ENCODE data around the gene ZC3H10. TPM values are rescaled to one million over a fixed set of nuclear protein-coding genes. Genes with fewer than 3 reads are reported as not detected.

The ZC3H10 gene
- total and polyA plus RNA-seq, 2 of the 13 experiments (the other 11 are each of a cell fraction or from before 2014, with no cell fraction given) = 0.70 to 2.3 TPM

DNA sequence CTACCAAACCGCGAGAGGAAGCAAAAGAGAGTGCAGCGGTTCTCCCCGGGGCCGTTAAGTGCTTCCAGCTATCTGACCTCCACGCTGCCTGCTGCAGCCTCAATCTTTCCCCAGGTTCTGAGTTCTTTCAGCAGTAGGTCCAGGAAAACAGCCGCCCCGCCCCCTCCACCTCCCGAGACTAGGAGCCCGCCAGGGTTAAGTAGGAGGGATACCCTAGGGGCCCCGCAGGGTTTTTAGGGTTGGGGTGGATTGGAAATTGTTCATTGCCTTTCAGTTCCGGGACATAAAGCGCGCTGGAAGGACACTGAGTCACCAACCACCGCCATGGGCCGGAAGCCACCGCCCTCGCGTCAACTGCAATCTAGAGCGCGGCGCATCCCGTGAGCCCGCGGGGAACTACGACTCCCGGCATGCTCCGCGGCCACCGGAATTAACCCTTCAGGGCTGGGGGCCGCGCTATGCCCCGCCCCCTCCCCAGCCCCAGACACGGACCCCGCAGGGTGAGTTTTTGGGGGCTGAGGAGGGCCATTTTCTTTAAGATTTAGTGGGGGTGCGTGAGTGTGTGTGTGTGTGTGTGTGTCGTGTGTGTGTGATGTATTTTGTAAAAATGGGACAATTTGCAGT lies 34.2 kb downstream of the ZC3H10 start, which contains the start of gene MYL6B (continued):
- TF ChIP-seq RBAK (CRISPR knock-in tag; IDR thresholded peaks at IDR 0.05) = no peak
- TF ChIP-seq ZSCAN30 (CRISPR knock-in tag; IDR thresholded peaks at IDR 0.05) = no peak
- peak; percentile 43 for TF ChIP-seq ZFX (CRISPR knock-in tag; IDR thresholded peaks at IDR 0.05; ENCODE audit: low read depth)
- no peak for TF ChIP-seq ATM (IDR thresholded peaks at IDR 0.05; ENCODE audit: borderline replicate concordance)
- TF ChIP-seq, protein P1, sequence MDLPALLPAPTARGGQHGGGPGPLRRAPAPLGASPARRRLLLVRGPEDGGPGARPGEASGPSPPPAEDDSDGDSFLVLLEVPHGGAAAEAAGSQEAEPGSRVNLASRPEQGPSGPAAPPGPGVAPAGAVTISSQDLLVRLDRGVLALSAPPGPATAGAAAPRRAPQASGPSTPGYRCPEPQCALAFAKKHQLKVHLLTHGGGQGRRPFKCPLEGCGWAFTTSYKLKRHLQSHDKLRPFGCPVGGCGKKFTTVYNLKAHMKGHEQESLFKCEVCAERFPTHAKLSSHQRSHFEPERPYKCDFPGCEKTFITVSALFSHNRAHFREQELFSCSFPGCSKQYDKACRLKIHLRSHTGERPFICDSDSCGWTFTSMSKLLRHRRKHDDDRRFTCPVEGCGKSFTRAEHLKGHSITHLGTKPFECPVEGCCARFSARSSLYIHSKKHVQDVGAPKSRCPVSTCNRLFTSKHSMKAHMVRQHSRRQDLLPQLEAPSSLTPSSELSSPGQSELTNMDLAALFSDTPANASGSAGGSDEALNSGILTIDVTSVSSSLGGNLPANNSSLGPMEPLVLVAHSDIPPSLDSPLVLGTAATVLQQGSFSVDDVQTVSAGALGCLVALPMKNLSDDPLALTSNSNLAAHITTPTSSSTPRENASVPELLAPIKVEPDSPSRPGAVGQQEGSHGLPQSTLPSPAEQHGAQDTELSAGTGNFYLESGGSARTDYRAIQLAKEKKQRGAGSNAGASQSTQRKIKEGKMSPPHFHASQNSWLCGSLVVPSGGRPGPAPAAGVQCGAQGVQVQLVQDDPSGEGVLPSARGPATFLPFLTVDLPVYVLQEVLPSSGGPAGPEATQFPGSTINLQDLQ (CRISPR knock-in tag; IDR thresholded peaks at IDR 0.05) = 0 out of 2 replicates have a peak, but pooled peaks have one; percentile 44
- no peak for TF ChIP-seq ZNF282 (IDR thresholded peaks at IDR 0.05; ENCODE audit: partially characterized antibody)
- TF ChIP-seq EHMT2 (IDR thresholded peaks at IDR 0.05; ENCODE audit: borderline replicate concordance, low read depth, low read length) = no peak
- no peak for TF ChIP-seq ZNF781 (CRISPR knock-in tag; IDR thresholded peaks at IDR 0.05; ENCODE audit: borderline replicate concordance, not compliant biosample characterization)
- TF ChIP-seq, protein P2, sequence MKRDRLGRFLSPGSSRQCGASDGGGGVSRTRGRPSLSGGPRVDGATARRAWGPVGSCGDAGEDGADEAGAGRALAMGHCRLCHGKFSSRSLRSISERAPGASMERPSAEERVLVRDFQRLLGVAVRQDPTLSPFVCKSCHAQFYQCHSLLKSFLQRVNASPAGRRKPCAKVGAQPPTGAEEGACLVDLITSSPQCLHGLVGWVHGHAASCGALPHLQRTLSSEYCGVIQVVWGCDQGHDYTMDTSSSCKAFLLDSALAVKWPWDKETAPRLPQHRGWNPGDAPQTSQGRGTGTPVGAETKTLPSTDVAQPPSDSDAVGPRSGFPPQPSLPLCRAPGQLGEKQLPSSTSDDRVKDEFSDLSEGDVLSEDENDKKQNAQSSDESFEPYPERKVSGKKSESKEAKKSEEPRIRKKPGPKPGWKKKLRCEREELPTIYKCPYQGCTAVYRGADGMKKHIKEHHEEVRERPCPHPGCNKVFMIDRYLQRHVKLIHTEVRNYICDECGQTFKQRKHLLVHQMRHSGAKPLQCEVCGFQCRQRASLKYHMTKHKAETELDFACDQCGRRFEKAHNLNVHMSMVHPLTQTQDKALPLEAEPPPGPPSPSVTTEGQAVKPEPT (CRISPR knock-in tag; IDR thresholded peaks at IDR 0.05; ENCODE audit: low read depth) = no peak
- TF ChIP-seq, protein P3, sequence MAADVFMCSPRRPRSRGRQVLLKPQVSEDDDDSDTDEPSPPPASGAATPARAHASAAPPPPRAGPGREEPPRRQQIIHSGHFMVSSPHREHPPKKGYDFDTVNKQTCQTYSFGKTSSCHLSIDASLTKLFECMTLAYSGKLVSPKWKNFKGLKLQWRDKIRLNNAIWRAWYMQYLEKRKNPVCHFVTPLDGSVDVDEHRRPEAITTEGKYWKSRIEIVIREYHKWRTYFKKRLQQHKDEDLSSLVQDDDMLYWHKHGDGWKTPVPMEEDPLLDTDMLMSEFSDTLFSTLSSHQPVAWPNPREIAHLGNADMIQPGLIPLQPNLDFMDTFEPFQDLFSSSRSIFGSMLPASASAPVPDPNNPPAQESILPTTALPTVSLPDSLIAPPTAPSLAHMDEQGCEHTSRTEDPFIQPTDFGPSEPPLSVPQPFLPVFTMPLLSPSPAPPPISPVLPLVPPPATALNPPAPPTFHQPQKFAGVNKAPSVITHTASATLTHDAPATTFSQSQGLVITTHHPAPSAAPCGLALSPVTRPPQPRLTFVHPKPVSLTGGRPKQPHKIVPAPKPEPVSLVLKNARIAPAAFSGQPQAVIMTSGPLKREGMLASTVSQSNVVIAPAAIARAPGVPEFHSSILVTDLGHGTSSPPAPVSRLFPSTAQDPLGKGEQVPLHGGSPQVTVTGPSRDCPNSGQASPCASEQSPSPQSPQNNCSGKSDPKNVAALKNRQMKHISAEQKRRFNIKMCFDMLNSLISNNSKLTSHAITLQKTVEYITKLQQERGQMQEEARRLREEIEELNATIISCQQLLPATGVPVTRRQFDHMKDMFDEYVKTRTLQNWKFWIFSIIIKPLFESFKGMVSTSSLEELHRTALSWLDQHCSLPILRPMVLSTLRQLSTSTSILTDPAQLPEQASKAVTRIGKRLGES (CRISPR knock-in tag; IDR thresholded peaks at IDR 0.05; ENCODE audit: borderline replicate concordance) = no peak
- TF ChIP-seq ZNF83 (CRISPR knock-in tag; IDR thresholded peaks at IDR 0.05; ENCODE audit: borderline replicate concordance) = no peak
- TF ChIP-seq, protein P4, sequence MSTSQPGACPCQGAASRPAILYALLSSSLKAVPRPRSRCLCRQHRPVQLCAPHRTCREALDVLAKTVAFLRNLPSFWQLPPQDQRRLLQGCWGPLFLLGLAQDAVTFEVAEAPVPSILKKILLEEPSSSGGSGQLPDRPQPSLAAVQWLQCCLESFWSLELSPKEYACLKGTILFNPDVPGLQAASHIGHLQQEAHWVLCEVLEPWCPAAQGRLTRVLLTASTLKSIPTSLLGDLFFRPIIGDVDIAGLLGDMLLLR (CRISPR knock-in tag; IDR thresholded peaks at IDR 0.05) = no peak
- no peak for TF ChIP-seq ARNTL (CRISPR knock-in tag; IDR thresholded peaks at IDR 0.05)
- TF ChIP-seq, protein P5, sequence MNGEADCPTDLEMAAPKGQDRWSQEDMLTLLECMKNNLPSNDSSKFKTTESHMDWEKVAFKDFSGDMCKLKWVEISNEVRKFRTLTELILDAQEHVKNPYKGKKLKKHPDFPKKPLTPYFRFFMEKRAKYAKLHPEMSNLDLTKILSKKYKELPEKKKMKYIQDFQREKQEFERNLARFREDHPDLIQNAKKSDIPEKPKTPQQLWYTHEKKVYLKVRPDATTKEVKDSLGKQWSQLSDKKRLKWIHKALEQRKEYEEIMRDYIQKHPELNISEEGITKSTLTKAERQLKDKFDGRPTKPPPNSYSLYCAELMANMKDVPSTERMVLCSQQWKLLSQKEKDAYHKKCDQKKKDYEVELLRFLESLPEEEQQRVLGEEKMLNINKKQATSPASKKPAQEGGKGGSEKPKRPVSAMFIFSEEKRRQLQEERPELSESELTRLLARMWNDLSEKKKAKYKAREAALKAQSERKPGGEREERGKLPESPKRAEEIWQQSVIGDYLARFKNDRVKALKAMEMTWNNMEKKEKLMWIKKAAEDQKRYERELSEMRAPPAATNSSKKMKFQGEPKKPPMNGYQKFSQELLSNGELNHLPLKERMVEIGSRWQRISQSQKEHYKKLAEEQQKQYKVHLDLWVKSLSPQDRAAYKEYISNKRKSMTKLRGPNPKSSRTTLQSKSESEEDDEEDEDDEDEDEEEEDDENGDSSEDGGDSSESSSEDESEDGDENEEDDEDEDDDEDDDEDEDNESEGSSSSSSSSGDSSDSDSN (CRISPR knock-in tag; IDR thresholded peaks at IDR 0.05) = peak; percentile 23; the same call in 1 of the 2 replicates
- TF ChIP-seq, protein P6, sequence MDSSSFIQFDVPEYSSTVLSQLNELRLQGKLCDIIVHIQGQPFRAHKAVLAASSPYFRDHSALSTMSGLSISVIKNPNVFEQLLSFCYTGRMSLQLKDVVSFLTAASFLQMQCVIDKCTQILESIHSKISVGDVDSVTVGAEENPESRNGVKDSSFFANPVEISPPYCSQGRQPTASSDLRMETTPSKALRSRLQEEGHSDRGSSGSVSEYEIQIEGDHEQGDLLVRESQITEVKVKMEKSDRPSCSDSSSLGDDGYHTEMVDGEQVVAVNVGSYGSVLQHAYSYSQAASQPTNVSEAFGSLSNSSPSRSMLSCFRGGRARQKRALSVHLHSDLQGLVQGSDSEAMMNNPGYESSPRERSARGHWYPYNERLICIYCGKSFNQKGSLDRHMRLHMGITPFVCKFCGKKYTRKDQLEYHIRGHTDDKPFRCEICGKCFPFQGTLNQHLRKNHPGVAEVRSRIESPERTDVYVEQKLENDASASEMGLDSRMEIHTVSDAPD (CRISPR knock-in tag; IDR thresholded peaks at IDR 0.05) = no peak
- peak; percentile 61 for TF ChIP-seq ASH2L (IDR thresholded peaks at IDR 0.05; ENCODE audit: insufficient read length, low read depth, low read length)

Data from HepG2 (cell line).